GM18499 (cell line): ENCODE measurements around the gene INHBC.
A peak's percentile ranks its signal among the peaks of the same experiment; 100 is the strongest.
"Not testable (repeated sequence)": the region's sequence is repeated elsewhere in the genome, so short reads cannot be mapped to it uniquely, and the experiment has no call there.

ENCODE experiments used
- ATAC-seq: cut with Tn5 transposase; IDR thresholded peaks from one replicate; pipeline ENCODE4 v1.9.1; 2021; ENCODE audit warnings: moderate number of reproducible peaks; ENCODE audit not compliant: insufficient read depth, unreplicated experiment

The INHBC gene

DNA sequence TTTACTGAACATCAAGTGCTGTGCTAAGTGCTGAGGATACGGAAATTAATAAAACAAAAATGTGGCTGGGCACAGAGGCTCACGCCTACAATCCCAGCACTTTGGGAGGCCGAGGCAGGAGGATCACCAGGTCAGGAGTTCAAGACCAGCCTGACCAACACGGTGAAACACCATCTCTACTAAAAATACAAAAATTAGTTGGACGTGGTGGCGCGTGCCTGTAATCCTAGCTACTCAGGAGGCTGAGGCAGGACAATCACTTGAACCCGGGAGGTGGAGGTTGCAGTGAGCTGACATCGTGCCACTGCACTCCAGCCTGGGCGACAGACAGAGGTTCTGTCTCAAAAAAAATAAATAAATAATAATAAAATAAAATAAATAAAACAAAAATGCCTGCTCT is 7.6 kb upstream of the INHBC start:
- not testable (repeated sequence) for ATAC-seq

- ATAC-seq: no peak
These were observed 5.6 kb upstream of the INHBC start for GRCh38 chr12:57428965-57429364.

DNA sequence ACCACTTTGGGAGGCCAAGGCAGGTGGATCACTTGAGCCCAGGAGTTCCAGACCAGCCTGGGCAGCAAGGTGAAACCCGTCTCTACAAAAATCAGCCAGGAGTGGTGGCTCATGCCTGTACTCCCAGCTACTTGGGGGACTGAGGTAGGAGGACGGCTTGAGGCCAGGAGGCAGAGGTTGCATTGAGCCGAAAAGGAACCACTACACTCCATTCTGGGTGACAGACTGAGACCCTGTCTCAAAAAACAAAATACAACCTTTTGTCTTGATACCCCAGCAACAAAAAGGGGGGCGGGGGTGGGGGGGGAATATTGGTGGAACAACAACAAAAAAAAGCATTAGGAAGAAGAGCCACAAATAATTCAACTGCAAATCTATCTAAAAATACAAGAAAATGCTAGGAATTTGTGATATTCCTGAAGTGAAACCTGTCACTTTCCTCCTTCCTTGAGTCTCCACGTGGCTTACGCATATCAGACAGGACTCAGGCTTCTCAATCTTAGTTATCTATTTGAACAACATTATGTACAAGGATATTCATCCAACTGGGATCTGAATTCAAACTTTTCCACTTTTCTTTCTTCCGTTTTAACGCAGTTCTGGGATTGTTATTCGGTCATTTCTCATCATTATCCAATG is 5.0 kb upstream of the INHBC start:
- no peak for ATAC-seq

DNA sequence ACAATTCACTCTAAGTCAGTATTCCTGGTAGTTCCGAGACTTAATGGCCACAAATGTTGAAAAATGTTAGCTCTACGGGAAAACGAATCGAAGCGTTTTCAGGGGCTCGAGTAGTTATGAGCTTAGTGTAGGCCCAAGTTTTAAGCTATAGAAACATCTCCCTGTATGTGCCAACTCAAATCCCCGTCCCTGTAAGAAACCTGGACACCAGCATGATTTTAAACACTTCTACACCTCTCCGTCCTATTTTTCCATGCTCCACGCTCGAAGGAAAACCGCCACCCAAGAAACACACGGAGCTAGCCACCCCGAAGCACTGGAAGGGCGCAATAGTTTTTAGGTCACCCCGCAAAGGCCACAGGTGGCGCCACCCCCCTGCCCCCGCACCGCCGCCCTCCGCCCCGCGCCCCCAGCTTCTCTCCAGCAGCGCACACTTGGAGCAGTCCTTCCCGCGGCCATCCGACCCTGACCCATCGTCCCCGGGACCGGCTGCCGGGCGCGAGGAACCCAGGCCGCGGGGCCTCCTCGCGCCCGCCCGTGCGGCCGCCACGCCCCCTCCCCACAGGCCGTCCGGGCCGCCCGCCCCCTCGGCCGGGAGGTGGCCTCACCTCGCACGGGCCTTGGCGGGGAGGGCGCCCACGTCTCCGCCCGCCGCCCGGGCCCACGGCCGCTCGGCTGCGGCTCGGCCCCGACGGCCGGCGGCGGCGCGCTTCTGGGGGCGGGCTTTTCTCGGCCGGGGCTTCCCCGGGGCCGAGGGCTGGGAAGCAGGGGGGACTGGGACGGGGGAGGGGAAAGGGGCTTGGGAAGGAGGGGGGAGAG is 4.3 kb upstream of the INHBC start:
- ATAC-seq: peak; percentile 5

- peak; percentile 48 for ATAC-seq
These were observed 3.5 kb upstream of the INHBC start, which contains the start of gene R3HDM2 for GRCh38 chr12:57430931-57431566. Gene R3HDM2, minus strand, starts transcription at chr12:57431043. Its CDS starts 120,615 bp downstream, at chr12:57310428.

DNA sequence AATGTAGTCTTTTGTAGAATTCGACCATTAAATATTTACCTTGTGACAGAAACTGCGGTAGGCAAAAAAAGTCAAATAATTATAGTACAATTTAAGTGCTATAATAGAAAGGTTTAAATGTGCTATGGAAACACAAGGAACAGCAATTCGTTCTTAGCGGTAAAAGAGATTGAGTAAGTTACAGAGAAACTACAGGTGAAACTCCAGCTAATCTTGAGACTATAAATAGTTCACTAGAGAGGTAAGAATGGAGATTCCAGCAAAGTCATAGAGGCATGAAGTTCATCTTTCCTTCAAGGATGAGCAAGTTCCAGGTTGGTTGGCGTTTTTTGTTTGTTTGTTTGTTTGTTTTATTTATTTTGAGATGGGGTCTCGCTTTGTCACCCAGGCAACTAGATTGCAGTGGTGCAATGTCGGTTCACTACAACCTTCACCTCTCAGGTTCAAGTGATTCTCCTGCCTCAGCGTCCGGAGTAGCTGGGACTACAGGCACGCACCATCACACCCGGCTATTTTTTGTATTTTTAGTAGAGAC is 2.9 kb upstream of the INHBC start:
- no peak for ATAC-seq

DNA sequence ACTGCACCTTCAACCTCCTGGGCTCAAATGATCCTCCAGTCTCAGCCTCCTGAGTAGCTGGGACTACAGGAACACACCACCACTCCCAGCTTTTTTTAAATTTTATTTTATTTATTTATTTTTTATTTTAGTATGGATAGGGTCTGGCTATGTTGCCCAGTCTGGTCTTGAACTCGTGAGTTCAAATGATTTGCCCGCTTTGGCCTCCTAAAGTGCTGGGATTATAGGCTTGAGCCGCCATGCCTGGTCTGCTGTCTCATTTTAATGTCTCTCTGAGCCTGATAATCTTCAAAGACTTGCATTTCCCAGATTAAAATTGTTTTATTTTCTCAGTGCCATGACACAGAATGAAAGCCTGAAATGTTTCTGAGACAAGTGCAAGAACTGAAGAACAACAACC is 1.2 kb upstream of the INHBC start:
- no peak for ATAC-seq

GRCh38 chr12:57435293-57435692 is 709 bp downstream of the INHBC start:
- no peak for ATAC-seq

- ATAC-seq: no peak
These were observed 3.8 kb downstream of the INHBC start for GRCh38 chr12:57438400-57438799.

GRCh38 chr12:57439762-57440266 is 5.2 kb downstream of the INHBC start:
- ATAC-seq: no peak

GRCh38 chr12:57441393-57441792 is 6.8 kb downstream of the INHBC start:
- ATAC-seq: not testable (repeated sequence)

DNA sequence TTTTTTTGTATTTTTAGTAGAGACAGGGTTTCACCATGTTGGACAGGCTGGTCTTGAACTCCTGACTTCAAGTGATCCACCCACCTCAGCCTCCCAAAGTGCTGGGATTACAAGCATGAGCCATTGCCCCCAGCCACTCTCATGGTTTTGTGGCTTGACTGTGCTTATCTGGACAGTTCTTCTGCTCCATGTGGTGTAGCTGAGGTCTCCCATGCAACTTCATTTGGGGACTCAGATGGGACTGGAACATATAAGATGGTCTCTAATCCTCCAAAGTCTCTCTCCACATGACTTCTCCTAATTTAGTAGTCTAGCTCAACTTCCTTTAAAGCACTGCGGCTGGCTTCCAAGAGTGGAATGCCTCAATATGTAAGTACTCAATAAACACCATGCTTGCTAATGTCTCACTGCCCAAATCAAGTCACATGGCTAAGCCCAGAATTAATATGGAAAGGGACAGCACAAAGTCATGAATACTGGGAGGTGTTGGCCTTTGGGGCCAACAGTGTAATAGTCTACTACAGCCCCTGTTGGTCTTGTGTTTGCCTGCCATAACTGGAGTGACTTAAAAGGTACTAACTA is 7.4 kb downstream of the INHBC start:
- ATAC-seq: no peak

GRCh38 chr12:57444337-57444736 is 9.8 kb downstream of the INHBC start:
- not testable (repeated sequence) for ATAC-seq

DNA sequence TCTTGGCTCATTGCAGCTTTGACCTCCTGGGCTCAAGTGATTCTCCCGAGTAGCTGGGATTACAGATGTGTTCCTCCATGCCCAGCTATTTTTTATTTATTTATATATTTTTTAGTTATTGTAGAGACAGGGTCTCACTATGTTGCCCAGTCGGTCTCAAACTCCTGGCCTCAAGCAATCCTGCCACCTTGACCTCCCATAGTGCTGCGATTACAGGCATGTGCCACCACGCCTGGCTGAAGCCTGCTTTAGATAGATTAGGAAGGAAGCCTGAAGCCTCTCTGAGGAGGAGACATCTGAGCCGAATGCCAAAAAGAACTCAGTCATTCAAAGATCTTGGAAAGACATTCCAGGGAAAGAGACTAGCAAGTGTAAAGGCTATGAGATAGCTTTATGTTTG is 10.2 kb downstream of the INHBC start:
- ATAC-seq: no peak

GRCh38 chr12:57446292-57446960 is 11.8 kb downstream of the INHBC start:
- no peak for ATAC-seq

DNA sequence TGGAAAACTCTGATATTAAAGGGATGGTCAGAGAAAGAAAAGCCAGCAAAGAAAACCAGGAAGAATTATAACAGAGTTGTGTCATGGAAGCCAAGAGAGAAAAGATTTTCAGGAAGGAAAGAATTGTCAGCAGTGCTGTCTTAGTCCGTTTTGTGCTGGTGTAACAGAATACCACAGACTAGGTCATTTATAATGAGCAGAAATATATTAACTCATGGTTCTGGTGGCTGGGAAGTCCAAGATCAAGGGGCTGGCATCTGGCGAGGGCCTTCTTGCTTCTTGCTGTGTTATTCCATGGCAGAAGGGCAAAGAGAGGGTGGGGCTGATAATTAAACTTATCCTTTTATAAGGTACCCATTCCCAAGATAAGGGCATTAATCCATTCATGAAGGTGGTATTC is 14.1 kb downstream of the INHBC start:
- no peak for ATAC-seq

DNA sequence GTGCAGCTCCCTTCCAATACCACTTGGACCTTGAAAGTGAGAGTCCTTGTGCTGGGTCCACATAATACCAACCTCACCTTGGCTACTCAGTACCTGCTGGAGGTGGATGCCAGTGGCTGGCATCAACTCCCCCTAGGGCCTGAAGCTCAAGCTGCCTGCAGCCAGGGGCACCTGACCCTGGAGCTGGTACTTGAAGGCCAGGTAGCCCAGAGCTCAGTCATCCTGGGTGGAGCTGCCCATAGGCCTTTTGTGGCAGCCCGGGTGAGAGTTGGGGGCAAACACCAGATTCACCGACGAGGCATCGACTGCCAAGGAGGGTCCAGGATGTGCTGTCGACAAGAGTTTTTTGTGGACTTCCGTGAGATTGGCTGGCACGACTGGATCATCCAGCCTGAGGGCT is 14.8 kb downstream of the INHBC start:
- ATAC-seq: no peak

GRCh38 chr12:57450057-57450456 is 15.5 kb downstream of the INHBC start:
- ATAC-seq: no peak

DNA sequence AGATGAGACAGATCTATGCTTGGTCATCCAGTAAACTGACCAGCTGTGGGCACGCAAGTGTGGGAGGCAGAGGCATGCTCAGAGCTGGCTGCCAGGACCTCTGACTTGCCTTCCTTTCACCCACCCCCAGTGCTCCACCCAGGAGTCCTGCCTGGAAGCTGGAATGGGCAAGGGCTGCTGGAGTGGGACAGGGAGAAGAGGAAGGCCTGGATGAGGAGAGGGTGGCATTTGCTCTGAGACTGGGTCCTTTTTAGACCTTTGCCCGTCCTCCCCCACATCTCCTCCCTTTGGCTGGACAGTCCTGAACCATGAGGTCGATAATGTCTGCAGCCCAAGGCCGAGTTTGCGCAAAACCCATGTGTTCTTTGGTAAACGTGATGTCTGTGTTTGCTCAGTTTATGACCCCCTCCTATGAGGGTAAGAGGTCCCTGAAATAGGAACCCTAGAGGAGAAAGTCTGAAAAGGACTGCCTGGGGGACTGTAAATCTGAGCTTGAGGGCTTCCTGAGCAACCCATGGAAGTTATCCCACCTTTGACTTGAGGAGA is 16.7 kb downstream of the INHBC start:
- no peak for ATAC-seq
